Measurements from ENCODE around the gene ITIH4. TPM values are rescaled to one million over a fixed set of nuclear protein-coding genes. Genes with fewer than 3 reads are reported as not detected.

The ITIH4 gene
- total RNA-seq, 1 donor from 2014 or later = 0.13 TPM

GRCh38 chr3:52841981-52842340 lies 11.5 kb upstream of the ITIH4 start:
- DNase-seq (ENCODE audit: low read depth) = no peak
- Histone ChIP-seq H3K36me3 (ENCODE audit: control insufficient read depth, insufficient read depth, low read length) (no peaks in the 10 kb centered on the region), H3K4me3 (ENCODE audit: low read depth, low read length) (no peak overlapping the region), H3K27me3 (ENCODE audit: control insufficient read depth, insufficient read depth, low read length) (no peaks in the 10 kb centered on the region)
- no peak for TF ChIP-seq CTCF (IDR thresholded peaks at IDR 0.05; ENCODE audit: insufficient read depth, low read length, poor library complexity, severe bottlenecking)

GRCh38 chr3:52841211-52841980 lies 10.9 kb upstream of the ITIH4 start:
- Histone ChIP-seq H3K4me3 (ENCODE audit: low read depth, low read length) (no peak overlapping the region), H3K27me3 (ENCODE audit: control insufficient read depth, insufficient read depth, low read length) (no peaks in the 10 kb centered on the region), H3K36me3 (ENCODE audit: control insufficient read depth, insufficient read depth, low read length) (no peaks in the 10 kb centered on the region)
- TF ChIP-seq CTCF (IDR thresholded peaks at IDR 0.05; ENCODE audit: insufficient read depth, low read length, poor library complexity, severe bottlenecking) = no peak
- no peak for DNase-seq (ENCODE audit: low read depth)

- DNase-seq (ENCODE audit: low read depth) = no peak
- no peaks in the 10 kb centered on the region for H3K27me3 ChIP-seq (ENCODE audit: control insufficient read depth, insufficient read depth, low read length)
- H3K36me3 ChIP-seq (ENCODE audit: control insufficient read depth, insufficient read depth, low read length) = no peaks in the 10 kb centered on the region
- no peak for TF ChIP-seq CTCF (IDR thresholded peaks at IDR 0.05; ENCODE audit: insufficient read depth, low read length, poor library complexity, severe bottlenecking)
- no peak overlapping the region for H3K4me3 ChIP-seq (ENCODE audit: low read depth, low read length)
Measured at GRCh38 chr3:52839892-52840545, 9.5 kb upstream of the ITIH4 start.

GRCh38 chr3:52839268-52839575 lies 8.8 kb upstream of the ITIH4 start:
- Histone ChIP-seq H3K27me3 (ENCODE audit: control insufficient read depth, insufficient read depth, low read length) (no peaks in the 10 kb centered on the region), H3K4me3 (ENCODE audit: low read depth, low read length) (no peak overlapping the region), H3K36me3 (ENCODE audit: control insufficient read depth, insufficient read depth, low read length) (no peaks in the 10 kb centered on the region)
- DNase-seq (ENCODE audit: low read depth) = no peak
- TF ChIP-seq CTCF (IDR thresholded peaks at IDR 0.05; ENCODE audit: insufficient read depth, low read length, poor library complexity, severe bottlenecking) = no peak

GRCh38 chr3:52838561-52839267 lies 8.2 kb upstream of the ITIH4 start:
- TF ChIP-seq CTCF (IDR thresholded peaks at IDR 0.05; ENCODE audit: insufficient read depth, low read length, poor library complexity, severe bottlenecking) = no peak
- no peak for DNase-seq (ENCODE audit: low read depth)
- H3K27me3 ChIP-seq (ENCODE audit: control insufficient read depth, insufficient read depth, low read length) = no peaks in the 10 kb centered on the region
- H3K4me3 ChIP-seq (ENCODE audit: low read depth, low read length) = no peak overlapping the region
- H3K36me3 ChIP-seq (ENCODE audit: control insufficient read depth, insufficient read depth, low read length) = no peaks in the 10 kb centered on the region
